Stimulated activated memory B cell treated with anti-CD40 and anti-IgM and Interleukin-4, amounts not matched to agents 10 μg/mL and 1 μg/mL and 100 μg/mL, for 72 hours (primary cell): Measurements from ENCODE around the gene TFCP2L1.
"Not testable (repeated sequence)": the region's sequence is repeated elsewhere in the genome, so short reads cannot be mapped to it uniquely, and the experiment has no call there.

ENCODE experiments used
- ATAC-seq: fragments of 150-1000 bp; cut with Tn5 transposase; 2 replicates; pipeline ENCODE4 v1.10.0; 2021
- H3K27ac Mint-ChIP-seq: one replicate; pipeline ENCODE4 v1.8.0; 2022; ENCODE audit warnings: mild to moderate bottlenecking, mixed read lengths
- H3K27me3 Mint-ChIP-seq: one replicate; pipeline ENCODE4 v1.8.0; 2022; ENCODE audit warnings: mixed read lengths
- H3K36me3 Mint-ChIP-seq: one replicate; pipeline ENCODE4 v1.8.0; 2022; ENCODE audit warnings: mixed read lengths
- H3K4me1 Mint-ChIP-seq: one replicate; pipeline ENCODE4 v1.8.0; 2022; ENCODE audit warnings: mixed read lengths
- H3K4me3 Mint-ChIP-seq: one replicate; pipeline ENCODE4 v1.8.0; 2022; ENCODE audit warnings: mild to moderate bottlenecking, moderate library complexity, mixed read lengths
- H3K9me3 Mint-ChIP-seq: one replicate; pipeline ENCODE4 v1.8.0; 2022; ENCODE audit warnings: mixed read lengths

The TFCP2L1 gene

GRCh38 chr2:121303531-121304263, 18.7 kb upstream of the TFCP2L1 start:
- Mint-ChIP-seq H3K4me1 (no peaks in the 10 kb centered on the region), H3K27me3 (peaks cover 83% of the 10 kb centered on the region), H3K4me3 (no peak overlapping the region), H3K9me3 (peaks cover 7% of the 10 kb centered on the region), H3K27ac (no peak overlapping the region), H3K36me3 (no peaks in the 10 kb centered on the region)
- ATAC-seq, result no peak

- not testable (repeated sequence) for ATAC-seq, H3K9me3 Mint-ChIP-seq, H3K4me3 Mint-ChIP-seq, H3K36me3 Mint-ChIP-seq, H3K27ac Mint-ChIP-seq, H3K4me1 Mint-ChIP-seq
- peaks cover 66% of the 10 kb centered on the region for H3K27me3 Mint-ChIP-seq
Measured at GRCh38 chr2:121301190-121301589, 16.2 kb upstream of the TFCP2L1 start.

GRCh38 chr2:121298476-121298875, 13.5 kb upstream of the TFCP2L1 start:
- H3K27me3 Mint-ChIP-seq, result peaks cover 54% of the 10 kb centered on the region
- no peak overlapping the region for H3K27ac Mint-ChIP-seq
- no peaks in the 10 kb centered on the region for H3K4me1 Mint-ChIP-seq
- no peaks in the 10 kb centered on the region for H3K36me3 Mint-ChIP-seq
- no peak overlapping the region for H3K4me3 Mint-ChIP-seq
- ATAC-seq, result no peak
- peaks cover 3% of the 10 kb centered on the region for H3K9me3 Mint-ChIP-seq

- not testable (repeated sequence) for H3K9me3 Mint-ChIP-seq, H3K36me3 Mint-ChIP-seq, H3K27ac Mint-ChIP-seq, ATAC-seq, H3K4me3 Mint-ChIP-seq, H3K4me1 Mint-ChIP-seq
- H3K27me3 Mint-ChIP-seq, result peaks cover 51% of the 10 kb centered on the region
Measured at GRCh38 chr2:121297866-121298265, 12.9 kb upstream of the TFCP2L1 start.

GRCh38 chr2:121297217-121297830, 12.3 kb upstream of the TFCP2L1 start:
- Mint-ChIP-seq H3K27me3 (peaks cover 46% of the 10 kb centered on the region), H3K9me3 (peaks cover 3% of the 10 kb centered on the region), H3K27ac (no peak overlapping the region), H3K36me3 (no peaks in the 10 kb centered on the region), H3K4me1 (no peaks in the 10 kb centered on the region), H3K4me3 (no peak overlapping the region)
- no peak for ATAC-seq

- peaks cover 1% of the 10 kb centered on the region for H3K9me3 Mint-ChIP-seq
- H3K36me3 Mint-ChIP-seq, result no peaks in the 10 kb centered on the region
- H3K4me3 Mint-ChIP-seq, result no peak overlapping the region
- H3K4me1 Mint-ChIP-seq, result no peaks in the 10 kb centered on the region
- peak; percentile 28 for ATAC-seq
- H3K27me3 Mint-ChIP-seq, result peaks cover 34% of the 10 kb centered on the region
- H3K27ac Mint-ChIP-seq, result no peak overlapping the region
Measured at GRCh38 chr2:121295911-121296650, 11.1 kb upstream of the TFCP2L1 start.

- Mint-ChIP-seq H3K27me3 (peaks cover 25% of the 10 kb centered on the region), H3K4me3 (no peak overlapping the region), H3K4me1 (no peaks in the 10 kb centered on the region), H3K9me3 (no peaks in the 10 kb centered on the region), H3K36me3 (no peaks in the 10 kb centered on the region), H3K27ac (no peak overlapping the region)
- no peak for ATAC-seq
Measured at GRCh38 chr2:121294881-121295840, 10.2 kb upstream of the TFCP2L1 start.

GRCh38 chr2:121293450-121294325, 8.7 kb upstream of the TFCP2L1 start:
- no peak overlapping the region for H3K27ac Mint-ChIP-seq
- peaks cover 16% of the 10 kb centered on the region for H3K27me3 Mint-ChIP-seq
- ATAC-seq, result no peak
- H3K4me3 Mint-ChIP-seq, result no peak overlapping the region
- no peaks in the 10 kb centered on the region for H3K36me3 Mint-ChIP-seq
- no peaks in the 10 kb centered on the region for H3K9me3 Mint-ChIP-seq
- H3K4me1 Mint-ChIP-seq, result no peaks in the 10 kb centered on the region

GRCh38 chr2:121291251-121291580, 6.2 kb upstream of the TFCP2L1 start:
- ATAC-seq, result no peak
- Mint-ChIP-seq H3K9me3 (no peaks in the 10 kb centered on the region), H3K4me3 (no peak overlapping the region), H3K27ac (no peak overlapping the region), H3K4me1 (peaks cover 13% of the 10 kb centered on the region), H3K36me3 (no peaks in the 10 kb centered on the region), H3K27me3 (peaks cover 10% of the 10 kb centered on the region)

- Mint-ChIP-seq H3K4me3 (no peak overlapping the region), H3K9me3 (no peaks in the 10 kb centered on the region), H3K36me3 (no peaks in the 10 kb centered on the region), H3K4me1 (peaks cover 15% of the 10 kb centered on the region), H3K27me3 (peaks cover 13% of the 10 kb centered on the region), H3K27ac (no peak overlapping the region)
- no peak for ATAC-seq
Measured at GRCh38 chr2:121289271-121289670, 4.3 kb upstream of the TFCP2L1 start.

- H3K27me3 Mint-ChIP-seq, result peaks cover 15% of the 10 kb centered on the region
Measured at GRCh38 chr2:121288454-121289231, 3.6 kb upstream of the TFCP2L1 start.

GRCh38 chr2:121287956-121288355, 3.0 kb upstream of the TFCP2L1 start:
- H3K9me3 Mint-ChIP-seq, result no peaks in the 10 kb centered on the region
- peaks cover 25% of the 10 kb centered on the region for H3K4me1 Mint-ChIP-seq
- H3K27me3 Mint-ChIP-seq, result peaks cover 16% of the 10 kb centered on the region
- H3K27ac Mint-ChIP-seq, result no peak overlapping the region
- H3K4me3 Mint-ChIP-seq, result no peak overlapping the region
- no peaks in the 10 kb centered on the region for H3K36me3 Mint-ChIP-seq
- ATAC-seq, result no peak

More at GRCh38 chr2:121288454-121289231, 3.6 kb upstream of the TFCP2L1 start:
- H3K4me1 Mint-ChIP-seq, result peaks cover 22% of the 10 kb centered on the region
- no peak overlapping the region for H3K4me3 Mint-ChIP-seq
- ATAC-seq, result no peak
- no peaks in the 10 kb centered on the region for H3K9me3 Mint-ChIP-seq
- H3K27ac Mint-ChIP-seq, result no peak overlapping the region
- H3K36me3 Mint-ChIP-seq, result no peaks in the 10 kb centered on the region

GRCh38 chr2:121287146-121287798, 2.3 kb upstream of the TFCP2L1 start:
- peaks cover 25% of the 10 kb centered on the region for H3K4me1 Mint-ChIP-seq
- ATAC-seq, result peak; percentile 47
- H3K27ac Mint-ChIP-seq, result no peak overlapping the region
- no peaks in the 10 kb centered on the region for H3K9me3 Mint-ChIP-seq
- H3K4me3 Mint-ChIP-seq, result no peak overlapping the region
- no peaks in the 10 kb centered on the region for H3K36me3 Mint-ChIP-seq
- H3K27me3 Mint-ChIP-seq, result peaks cover 23% of the 10 kb centered on the region
